ENCODE data around the gene RAB11FIP3.

DNA sequence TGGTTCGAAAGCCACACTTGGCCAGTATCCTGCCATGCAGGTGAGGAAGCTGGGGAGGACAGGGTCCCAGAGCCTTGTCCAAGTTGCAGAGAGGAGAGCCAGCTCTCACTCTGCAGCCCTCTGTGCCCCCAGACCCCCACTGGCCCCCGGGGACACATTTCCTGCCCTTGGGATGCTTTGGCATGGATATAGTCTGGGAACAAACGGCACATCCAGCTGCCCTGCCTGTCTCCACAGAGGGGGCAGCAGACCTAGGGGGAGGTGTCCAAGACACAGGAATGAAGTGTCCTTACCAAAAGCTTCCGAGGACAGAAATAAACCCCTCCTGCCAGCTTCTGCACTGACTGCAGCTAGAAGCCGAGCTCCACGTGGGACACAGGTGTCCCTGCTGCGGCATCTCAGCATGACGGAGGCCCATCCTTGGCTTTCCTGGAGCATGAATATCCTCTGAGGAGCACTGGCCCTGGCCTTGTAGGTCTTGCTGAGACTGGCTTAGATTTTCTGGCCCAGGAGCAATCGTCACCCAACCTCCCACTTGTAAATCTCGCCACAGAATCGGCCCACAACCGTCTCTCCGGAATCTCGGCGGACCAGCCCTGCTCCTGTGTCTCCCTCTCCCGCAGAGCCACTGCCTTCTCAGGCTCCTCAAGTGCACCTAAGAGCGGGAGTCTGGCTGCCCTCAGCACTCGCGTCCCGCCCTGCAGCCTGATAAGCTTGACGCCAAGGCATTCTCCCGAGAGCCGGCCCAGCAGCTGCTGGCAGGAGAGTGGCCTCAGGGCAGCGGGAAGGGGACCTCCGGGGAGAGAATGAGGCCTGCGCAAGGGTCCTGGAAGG, 100.9 kb downstream of the RAB11FIP3 start:
- TF ChIP-seq, protein P1, sequence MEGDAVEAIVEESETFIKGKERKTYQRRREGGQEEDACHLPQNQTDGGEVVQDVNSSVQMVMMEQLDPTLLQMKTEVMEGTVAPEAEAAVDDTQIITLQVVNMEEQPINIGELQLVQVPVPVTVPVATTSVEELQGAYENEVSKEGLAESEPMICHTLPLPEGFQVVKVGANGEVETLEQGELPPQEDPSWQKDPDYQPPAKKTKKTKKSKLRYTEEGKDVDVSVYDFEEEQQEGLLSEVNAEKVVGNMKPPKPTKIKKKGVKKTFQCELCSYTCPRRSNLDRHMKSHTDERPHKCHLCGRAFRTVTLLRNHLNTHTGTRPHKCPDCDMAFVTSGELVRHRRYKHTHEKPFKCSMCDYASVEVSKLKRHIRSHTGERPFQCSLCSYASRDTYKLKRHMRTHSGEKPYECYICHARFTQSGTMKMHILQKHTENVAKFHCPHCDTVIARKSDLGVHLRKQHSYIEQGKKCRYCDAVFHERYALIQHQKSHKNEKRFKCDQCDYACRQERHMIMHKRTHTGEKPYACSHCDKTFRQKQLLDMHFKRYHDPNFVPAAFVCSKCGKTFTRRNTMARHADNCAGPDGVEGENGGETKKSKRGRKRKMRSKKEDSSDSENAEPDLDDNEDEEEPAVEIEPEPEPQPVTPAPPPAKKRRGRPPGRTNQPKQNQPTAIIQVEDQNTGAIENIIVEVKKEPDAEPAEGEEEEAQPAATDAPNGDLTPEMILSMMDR (conservative IDR thresholded peaks at IDR 0.05; ENCODE audit: low read length): no peak
- TF ChIP-seq EZH2phosphoT487 (IDR thresholded peaks at IDR 0.05; ENCODE audit: borderline replicate concordance, low read depth, low read length): no peak

All from OCI-LY7 (cell line).